Measurements from ENCODE around the gene GIT2. TPM values are rescaled to one million over a fixed set of nuclear protein-coding genes. Genes with fewer than 3 reads are reported as not detected.

Gene GIT2
- total RNA-seq, 4 donors from 2014 or later, result 25.3 to 64.0 (median 44.0) TPM

GRCh38 chr12:109897029-109897428 lies 99.1 kb downstream of the GIT2 start:
- Histone ChIP-seq H3K27ac (no peak overlapping the region), H3K4me1 (peaks cover 4 to 22% (median 15%) of the 10 kb centered on the region in 4 donors), H3K9me3 (no peaks in the 10 kb centered on the region), H3K36me3 (no peaks in the 10 kb centered on the region), H3K27me3 (no peaks in the 10 kb centered on the region), H3K4me3 (no peak overlapping the region)
- TF ChIP-seq POLR2A (IDR thresholded peaks at IDR 0.05) (no peak), POLR2AphosphoS5 (IDR thresholded peaks at IDR 0.05) (no peak), CTCF (IDR thresholded peaks at IDR 0.05) (no peak), EP300 (IDR thresholded peaks at IDR 0.05; ENCODE audit: low read depth) (no peak)
- intact Hi-C loops (cut with DNase I; ENCODE audit: low total_unique reads) (no loop called here), in situ Hi-C loops (cut with MboI; ENCODE audit: low pct_ligation_motif_present in 1 of 4, low pct_unique_long_range_greater_than_20kb in 1 of 4, low sequenced_read_pairs in 3 of 4) (no loop called here)
- DNase-seq, result no peak
- WGBS, 2 donors (ENCODE audit: low coverage in 1 of 2), result 72% methylated on average over 6 of the region's 6 CpGs; no CpG with 5 or more reads in 1 of the 2 donors

- Histone ChIP-seq H3K27me3 (no peaks in the 10 kb centered on the region), H3K36me3 (no peaks in the 10 kb centered on the region), H3K4me1 (peaks cover 3 to 13% (median 8%) of the 10 kb centered on the region in 4 donors), H3K4me3 (no peak overlapping the region), H3K27ac (no peak overlapping the region), H3K9me3 (no peaks in the 10 kb centered on the region)
- 81 to 85% methylated on average over 2 to 6 of the region's 6 CpGs for WGBS, 2 donors (ENCODE audit: low coverage in 1 of 2)
- DNase-seq, result no peak
- no peak for TF ChIP-seq EP300 (IDR thresholded peaks at IDR 0.05; ENCODE audit: low read depth)
- TF ChIP-seq POLR2AphosphoS5 (IDR thresholded peaks at IDR 0.05), result no peak
- no peak for TF ChIP-seq CTCF (IDR thresholded peaks at IDR 0.05)
- TF ChIP-seq POLR2A (IDR thresholded peaks at IDR 0.05), result no peak
- intact Hi-C loops (cut with DNase I; ENCODE audit: low total_unique reads), result no loop called here
- in situ Hi-C loops (cut with MboI; ENCODE audit: low pct_ligation_motif_present in 1 of 4, low pct_unique_long_range_greater_than_20kb in 1 of 4, low sequenced_read_pairs in 3 of 4), result no loop called here
Observed at GRCh38 chr12:109896188-109896587, 100.0 kb downstream of the GIT2 start.

- Histone ChIP-seq H3K27ac (no peak overlapping the region), H3K27me3 (no peaks in the 10 kb centered on the region), H3K9me3 (no peaks in the 10 kb centered on the region), H3K36me3 (no peaks in the 10 kb centered on the region), H3K4me3 (no peak overlapping the region), H3K4me1 (peaks cover 0 to 9% (median 4%) of the 10 kb centered on the region in 4 donors)
- DNase-seq, result no peak
- TF ChIP-seq EP300 (IDR thresholded peaks at IDR 0.05; ENCODE audit: low read depth) (no peak), POLR2AphosphoS5 (IDR thresholded peaks at IDR 0.05) (no peak), CTCF (IDR thresholded peaks at IDR 0.05) (no peak), POLR2A (IDR thresholded peaks at IDR 0.05) (no peak)
- 76 to 78% methylated on average over 2 to 4 of the region's 4 CpGs for WGBS, 2 donors (ENCODE audit: low coverage in 1 of 2)
- in situ Hi-C loops (cut with MboI; ENCODE audit: low pct_ligation_motif_present in 1 of 4, low pct_unique_long_range_greater_than_20kb in 1 of 4, low sequenced_read_pairs in 3 of 4) (no loop called here), intact Hi-C loops (cut with DNase I; ENCODE audit: low total_unique reads) (no loop called here)
Observed at GRCh38 chr12:109894939-109895338, 101.2 kb downstream of the GIT2 start.

- Histone ChIP-seq H3K4me3 (no peak overlapping the region), H3K27ac (no peak overlapping the region), H3K4me1 (peaks cover 0 to 4% (median 0%) of the 10 kb centered on the region in 4 donors), H3K27me3 (no peaks in the 10 kb centered on the region), H3K9me3 (no peaks in the 10 kb centered on the region), H3K36me3 (no peaks in the 10 kb centered on the region)
- WGBS, 2 donors (ENCODE audit: low coverage in 1 of 2), result 82 to 87% methylated on average over 3 to 7 of the region's 7 CpGs
- in situ Hi-C loops (cut with MboI; ENCODE audit: low pct_ligation_motif_present in 1 of 4, low pct_unique_long_range_greater_than_20kb in 1 of 4, low sequenced_read_pairs in 3 of 4), result no loop called here
- intact Hi-C loops (cut with DNase I; ENCODE audit: low total_unique reads), result no loop called here
- DNase-seq, result no peak
- TF ChIP-seq EP300 (IDR thresholded peaks at IDR 0.05; ENCODE audit: low read depth) (no peak), POLR2AphosphoS5 (IDR thresholded peaks at IDR 0.05) (no peak), POLR2A (IDR thresholded peaks at IDR 0.05) (no peak), CTCF (IDR thresholded peaks at IDR 0.05) (no peak)
Observed at GRCh38 chr12:109893261-109893995, 102.7 kb downstream of the GIT2 start.

All from transverse colon (tissue), 4 donors.